HG02981 (cell line): ENCODE results near the gene PTBP1.
"Not testable (repeated sequence)": the region's sequence is repeated elsewhere in the genome, so short reads cannot be mapped to it uniquely, and the experiment has no call there.

Experiments used
- ATAC-seq: cut with Tn5 transposase; IDR thresholded peaks from one replicate; pipeline ENCODE4 v1.9.1; 2021; ENCODE audit warnings: mild to moderate bottlenecking, moderate library complexity; ENCODE audit not compliant: unreplicated experiment

Gene PTBP1

DNA sequence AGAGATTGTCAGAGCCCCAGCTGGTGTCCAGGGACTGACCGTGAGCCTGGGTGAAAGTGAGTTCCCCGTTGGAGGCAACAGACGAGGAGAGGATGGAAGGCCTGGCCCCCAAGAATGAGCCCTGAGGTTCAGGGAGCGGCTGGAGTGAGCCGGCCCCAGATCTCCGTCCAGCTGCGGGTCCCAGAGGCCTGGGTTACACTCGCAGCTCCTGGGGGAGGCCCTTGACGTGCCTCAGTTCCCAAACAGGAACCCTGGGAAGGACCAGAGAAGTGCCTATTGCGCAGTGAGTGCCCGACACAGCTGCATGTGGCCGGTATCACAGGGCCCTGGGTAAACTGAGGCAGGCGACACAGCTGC is 53.7 kb downstream of the PTBP1 start:
- ATAC-seq: no peak

- ATAC-seq: no peak
Measured at GRCh38 chr19:852136-853013, 55.1 kb downstream of the PTBP1 start, which contains the start of gene ELANE. ELANE (plus strand) TSS chr19:852303; CDS start chr19:852329, 26 bp downstream.

DNA sequence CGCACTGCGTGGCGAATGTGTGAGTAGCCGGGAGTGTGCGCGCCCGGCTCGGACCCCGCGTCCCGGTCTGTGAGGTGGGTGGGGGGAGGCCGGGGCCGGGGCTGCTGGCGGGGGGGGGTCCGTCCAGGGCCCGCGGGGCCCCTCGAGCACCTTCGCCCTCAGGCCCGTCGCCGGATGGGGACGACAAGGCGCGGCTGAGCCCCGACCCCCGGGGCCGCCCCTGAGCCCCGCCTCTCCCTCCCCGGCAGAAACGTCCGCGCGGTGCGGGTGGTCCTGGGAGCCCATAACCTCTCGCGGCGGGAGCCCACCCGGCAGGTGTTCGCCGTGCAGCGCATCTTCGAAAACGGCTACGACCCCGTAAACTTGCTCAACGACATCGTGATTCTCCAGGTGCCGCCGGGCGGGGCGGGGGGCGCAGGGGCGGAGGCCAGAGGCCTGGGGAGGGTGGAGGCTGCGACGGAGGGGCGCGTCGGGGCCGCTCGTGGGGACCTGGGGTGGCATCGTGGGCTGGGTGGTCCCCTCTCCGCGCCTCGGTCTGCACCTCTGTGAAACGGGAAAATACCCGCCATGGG is 55.8 kb downstream of the PTBP1 start:
- ATAC-seq: no peak

DNA sequence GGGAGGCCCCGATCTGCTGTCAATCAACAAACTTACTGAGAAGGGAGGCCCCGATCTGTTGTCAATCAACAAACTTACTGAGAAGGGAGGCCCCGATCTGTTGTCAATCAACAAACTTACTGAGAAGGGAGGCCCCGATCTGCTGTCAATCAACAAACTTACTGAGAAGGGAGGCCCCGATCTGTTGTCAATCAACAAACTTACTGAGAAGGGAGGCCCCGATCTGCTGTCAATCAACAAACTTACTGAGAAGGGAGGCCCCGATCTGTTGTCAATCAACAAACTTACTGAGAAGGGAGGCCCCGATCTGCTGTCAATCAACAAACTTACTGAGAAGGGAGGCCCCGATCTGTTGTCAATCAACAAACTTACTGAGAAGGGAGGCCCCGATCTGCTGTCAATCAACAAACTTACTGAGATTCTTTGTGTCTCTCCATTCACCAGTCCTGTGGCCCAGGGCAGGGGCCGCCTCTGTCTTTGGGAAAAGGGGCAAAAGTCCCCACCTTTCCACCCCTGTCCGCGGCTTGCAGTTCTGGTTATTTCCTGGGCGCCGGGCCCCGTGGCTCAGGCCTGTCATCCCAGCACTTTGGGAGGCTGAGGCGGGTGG is 56.5 kb downstream of the PTBP1 start:
- ATAC-seq: not testable (repeated sequence)

DNA sequence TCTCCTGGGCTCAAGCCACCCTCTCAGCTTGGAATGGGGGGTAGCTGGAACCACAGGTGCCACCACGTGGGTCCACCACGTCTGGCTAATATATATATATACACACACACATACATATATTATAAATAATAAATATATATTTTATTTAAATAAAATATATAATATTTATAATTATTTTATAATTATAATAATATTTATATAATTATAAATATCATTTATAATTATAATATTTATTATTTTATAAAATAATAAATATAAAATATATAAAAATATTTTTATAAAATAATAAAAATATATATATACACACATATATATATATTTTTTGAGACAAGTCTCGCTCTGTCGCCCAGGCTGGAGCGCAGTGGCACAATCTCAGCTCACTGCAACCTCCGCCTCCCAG is 57.3 kb downstream of the PTBP1 start:
- no peak for ATAC-seq

GRCh38 chr19:855142-855541 is 57.9 kb downstream of the PTBP1 start:
- ATAC-seq: no peak

- no peak for ATAC-seq
Measured at GRCh38 chr19:855566-856120, 58.4 kb downstream of the PTBP1 start.

DNA sequence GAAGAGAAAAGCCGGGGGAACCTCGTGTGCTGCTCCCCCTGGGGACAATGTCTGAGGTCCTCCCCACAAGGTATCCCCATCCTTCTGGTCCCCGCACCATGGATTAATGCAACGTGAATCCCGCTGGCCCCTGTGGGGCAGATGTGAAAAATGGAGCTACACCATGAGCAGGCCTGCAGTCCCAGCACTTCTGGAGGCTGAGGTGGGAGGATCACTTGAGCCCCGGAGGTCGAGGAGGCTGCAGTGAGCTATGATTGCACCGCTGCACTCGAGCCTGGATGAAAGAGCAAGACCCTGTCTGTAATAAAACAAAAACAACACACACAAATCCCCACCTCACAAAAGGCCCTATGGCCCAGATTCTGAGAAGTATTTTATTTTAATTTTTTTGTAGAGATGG is 61.0 kb downstream of the PTBP1 start:
- no peak for ATAC-seq

DNA sequence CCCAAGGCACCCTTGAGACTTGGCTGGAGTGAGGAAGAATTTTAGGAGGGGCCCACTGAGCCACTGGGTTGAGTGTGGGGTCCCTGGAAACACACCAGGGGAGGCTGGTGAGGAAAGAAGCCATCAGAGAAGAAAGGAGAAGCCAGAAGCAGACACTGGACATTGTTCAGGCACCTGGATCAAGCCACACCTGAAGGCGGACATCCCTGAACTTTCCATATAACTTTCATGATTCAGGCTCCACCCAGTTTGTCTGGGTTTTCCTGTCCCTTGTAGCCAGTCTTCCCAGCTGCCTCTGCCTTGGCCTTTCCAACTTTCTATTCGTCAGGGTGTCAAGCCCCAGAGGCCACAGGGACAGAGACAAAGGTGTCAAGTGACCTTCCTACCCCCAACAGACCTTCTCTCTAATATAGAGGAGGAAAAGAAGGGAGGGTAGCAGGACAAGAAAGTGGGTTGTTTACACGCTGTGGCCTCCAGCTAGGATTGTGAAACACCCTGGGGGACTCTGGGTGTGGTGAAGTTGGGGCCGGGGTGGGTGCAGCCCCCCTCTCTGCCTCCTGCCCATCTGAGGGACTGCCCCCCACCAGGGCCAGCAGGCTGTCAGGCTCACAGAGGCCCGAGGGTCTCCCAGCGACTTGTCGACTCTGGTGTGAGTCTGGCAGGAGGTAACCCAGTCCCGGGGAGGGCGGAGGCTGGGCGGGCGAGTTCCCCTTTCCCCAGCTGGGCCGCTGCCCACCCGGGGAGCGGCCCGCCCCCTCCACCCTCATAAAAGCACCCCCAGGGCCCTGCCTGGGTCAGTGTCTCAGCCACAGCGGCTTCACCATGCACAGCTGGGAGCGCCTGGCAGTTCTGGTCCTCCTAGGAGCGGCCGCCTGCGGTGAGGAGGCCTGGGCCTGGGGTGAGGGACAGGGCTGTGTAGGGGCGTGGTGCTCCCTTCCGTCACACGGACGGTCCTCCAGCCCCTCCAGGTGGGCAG is 61.9 kb downstream of the PTBP1 start, which contains the start of gene CFD:
Gene CFD, plus strand, starts transcription at position 797 of the 976 bp plus-strand sequence. Its CDS starts 26 bp downstream, at position 823.
- ATAC-seq: no peak

- no peak for ATAC-seq
Measured at GRCh38 chr19:861141-861755, 64.0 kb downstream of the PTBP1 start.
